Middle frontal gyrus (tissue), 1 donor: ENCODE data around the gene SLC25A3.
"Not testable (repeated sequence)": the region's sequence is repeated elsewhere in the genome, so short reads cannot be mapped to it uniquely, and the experiment has no call there.

Source experiments
- DNase-seq: peaks from one replicate; pipeline ENCODE4 v3.0.0-alpha.2; 2015; ENCODE audit warnings: low spot score; ENCODE audit errors: extremely low spot score

SLC25A3 gene

DNA sequence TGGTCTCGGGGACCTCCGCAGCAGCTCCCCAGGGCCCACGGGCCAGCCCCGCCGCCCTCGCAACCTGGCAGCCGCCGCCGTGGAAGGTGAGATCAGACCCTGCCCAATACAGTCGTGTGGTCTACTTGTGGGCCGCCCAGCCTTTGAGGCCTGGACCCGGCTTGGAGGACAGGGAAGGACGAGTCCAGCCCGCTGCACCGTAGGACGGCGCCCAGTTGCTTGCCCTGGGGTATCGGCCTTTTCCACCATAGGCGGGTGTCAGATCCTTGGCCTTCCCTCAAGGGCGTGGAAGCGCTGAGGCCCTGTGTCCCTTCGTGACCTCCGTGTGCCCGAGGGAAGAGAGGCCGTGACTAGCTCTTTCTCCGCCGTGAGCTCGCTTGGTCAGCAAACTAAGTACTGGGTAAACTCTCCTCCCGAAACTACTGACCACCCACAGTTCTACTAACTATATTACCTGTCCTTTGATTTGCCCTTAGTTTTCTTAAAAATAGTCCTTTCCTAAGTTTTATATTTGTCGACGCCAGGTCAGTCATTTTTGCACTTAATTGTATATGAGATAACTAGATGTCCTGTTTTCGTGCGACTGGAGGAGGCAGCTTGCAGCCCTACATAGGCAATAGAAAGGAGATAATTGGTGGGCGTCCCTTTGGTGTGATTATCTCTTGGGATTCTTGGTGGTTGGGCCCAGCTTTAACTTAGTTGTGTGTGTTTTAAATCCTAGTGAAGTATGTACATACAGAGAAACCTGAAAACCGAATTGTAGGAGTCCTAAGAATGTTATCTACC, 757 bp downstream of the SLC25A3 start:
- no peak for DNase-seq

DNA sequence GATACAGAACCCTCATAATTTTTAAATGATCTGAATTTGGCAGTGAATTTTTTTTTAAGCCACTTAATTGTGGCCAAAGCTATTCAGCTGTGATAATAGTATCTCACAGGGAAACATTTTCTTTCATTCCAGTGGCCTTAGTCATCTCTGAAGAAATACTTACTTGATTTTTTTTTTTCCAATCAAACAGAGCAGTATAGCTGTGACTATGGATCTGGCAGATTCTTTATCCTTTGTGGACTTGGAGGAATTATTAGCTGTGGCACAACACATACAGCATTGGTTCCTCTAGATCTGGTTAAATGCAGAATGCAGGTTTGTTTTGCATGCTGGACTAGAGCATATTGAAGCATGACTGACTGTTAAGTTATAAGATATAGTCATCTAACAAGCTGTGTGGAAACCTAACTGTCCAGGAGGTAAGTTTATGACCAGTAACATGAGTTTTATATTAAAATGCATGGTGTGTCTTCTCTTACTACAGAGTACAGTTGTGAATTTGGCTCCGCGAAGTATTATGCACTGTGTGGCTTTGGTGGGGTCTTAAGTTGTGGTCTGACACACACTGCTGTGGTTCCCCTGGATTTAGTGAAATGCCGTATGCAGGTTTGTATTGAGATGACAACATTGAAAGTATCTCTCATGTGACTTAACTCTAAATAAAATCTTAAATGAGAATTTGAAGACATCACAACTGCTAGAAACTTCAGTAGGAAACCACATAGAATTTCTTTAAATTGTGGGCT, 1.9 kb downstream of the SLC25A3 start:
- DNase-seq, result no peak

DNA sequence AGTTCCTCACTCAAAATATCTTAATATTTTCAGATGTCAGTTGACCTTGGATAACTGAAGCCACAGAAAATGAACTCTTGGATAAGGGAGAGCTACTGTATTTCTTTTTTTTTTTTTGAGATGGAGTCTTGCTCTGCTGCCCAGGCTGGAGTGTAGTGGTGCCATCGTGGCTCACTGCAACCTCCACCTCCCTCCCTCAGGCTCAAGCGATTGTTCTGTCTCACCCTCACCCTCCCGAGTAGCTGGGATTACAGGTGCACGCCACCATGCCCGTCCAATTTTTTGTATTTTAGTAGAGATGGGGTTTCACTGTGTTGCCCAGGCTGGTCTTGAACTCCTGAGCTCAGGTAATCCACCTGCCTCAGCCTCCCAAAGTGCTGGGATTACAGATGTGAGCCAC, 3.8 kb downstream of the SLC25A3 start:
- not testable (repeated sequence) for DNase-seq

DNA sequence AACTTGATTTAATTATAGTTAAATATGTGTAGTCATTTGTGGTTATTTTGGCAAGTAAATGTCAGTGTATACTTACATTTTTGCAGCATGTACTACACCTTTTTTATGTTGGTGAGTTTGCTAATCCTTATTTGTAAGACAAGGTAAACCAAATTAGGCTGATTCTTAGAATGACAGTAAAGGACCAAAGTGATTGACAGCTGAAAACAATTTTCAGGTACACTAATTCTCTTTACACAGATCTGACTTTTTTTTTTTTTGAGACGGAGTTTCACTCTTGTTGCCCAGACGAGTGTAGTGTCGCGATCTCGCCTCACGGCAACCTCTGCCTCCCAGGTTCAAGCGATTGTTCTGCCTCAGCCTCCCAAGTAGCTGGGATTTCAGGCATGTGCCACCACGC, 8.4 kb downstream of the SLC25A3 start:
- DNase-seq, result no peak

DNA sequence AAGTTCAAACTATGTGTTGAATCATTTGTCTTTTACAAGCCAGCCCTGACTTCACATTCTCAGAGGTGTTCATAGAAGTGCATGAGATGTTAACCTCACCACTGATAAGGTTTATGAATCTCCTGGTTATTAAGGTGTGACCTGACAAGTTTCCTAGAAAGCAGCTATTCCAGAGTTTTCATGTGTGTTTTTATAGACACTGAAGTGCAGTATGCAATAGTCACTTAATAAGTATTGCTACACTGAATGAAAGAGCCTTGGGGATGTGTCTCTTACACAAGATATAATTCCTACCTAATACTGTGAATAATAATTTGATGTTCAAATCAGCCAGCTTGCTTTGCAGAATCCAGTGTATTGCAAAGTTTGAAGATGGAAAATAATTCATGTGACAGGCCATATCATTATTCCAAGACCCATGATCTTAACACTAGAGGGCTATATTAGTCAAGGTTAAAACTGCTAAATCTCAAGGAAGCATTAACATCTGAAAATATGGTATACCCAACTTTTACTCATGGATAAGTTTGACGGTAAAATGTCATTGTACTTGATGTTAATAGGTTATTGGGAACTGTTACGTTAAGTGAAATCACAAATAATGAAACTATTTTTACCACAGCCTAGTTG, 13.0 kb downstream of the SLC25A3 start:
- no peak for DNase-seq

DNA sequence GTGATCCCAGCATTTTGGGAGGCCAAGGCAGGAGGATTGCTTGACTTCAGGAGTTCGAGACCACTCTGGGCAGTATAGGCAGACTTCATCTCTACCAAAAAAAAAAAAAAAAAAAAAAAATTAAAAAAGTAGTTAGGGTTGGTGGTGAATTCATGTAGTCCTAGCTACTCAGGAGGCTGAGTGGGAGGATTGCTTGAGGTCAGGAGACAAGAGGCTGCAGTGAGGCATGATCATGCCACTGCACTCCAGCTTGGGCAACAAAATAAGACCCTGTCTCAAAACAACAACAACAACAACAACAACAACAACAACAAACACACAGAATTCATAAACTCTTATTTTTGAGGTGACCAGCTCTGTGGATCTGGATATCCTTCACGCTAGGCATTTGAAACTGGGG, 17.1 kb downstream of the SLC25A3 start:
- DNase-seq, result no peak

DNA sequence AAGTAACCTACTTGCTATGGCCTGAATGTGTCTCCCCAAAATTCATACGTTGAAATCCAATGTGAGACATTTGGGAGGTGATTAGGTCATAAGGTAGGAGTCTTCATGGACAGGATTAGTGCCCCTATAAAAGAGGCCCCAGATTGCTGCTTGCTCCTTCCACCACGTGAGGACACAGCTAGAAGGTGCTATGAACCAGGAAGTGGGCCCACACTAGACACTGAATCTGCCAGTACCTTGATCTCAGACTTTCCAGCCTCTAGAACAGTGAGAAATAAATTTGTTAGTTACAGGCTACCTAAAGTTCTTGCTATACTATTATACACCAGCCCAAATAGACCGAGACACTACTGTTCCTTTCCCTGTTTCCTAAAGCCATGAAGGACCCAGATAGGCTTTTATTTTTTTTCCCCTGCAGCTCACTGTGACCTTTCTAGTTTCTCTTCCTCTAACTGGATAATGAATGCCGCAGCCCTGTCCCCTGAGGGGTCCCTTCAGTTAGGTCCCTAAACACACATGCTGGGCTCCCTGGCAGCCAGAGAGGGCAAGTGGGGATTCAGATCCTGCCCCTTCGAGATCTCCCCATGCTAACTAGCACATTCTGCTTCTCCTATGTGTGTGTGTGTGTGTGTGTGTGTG, 19.3 kb downstream of the SLC25A3 start:
- no peak for DNase-seq

DNA sequence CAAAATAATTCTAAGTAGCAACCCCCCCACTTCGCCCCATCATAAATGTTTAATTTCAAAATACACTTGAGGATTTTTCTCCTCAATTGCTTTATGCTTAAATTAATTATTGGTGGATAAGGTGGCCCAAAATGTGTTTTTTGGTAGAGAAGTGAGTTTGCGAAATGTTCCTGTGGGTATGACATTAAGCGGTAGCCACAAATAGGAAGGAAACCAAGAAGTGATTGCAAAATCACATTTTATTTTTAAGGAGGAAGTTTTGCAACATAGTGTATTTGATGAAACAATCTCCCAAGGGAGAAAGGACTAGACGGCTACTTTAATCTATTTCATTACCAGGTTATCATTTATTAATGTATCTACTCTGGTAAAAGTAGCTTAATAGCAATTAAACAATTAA, 25.5 kb downstream of the SLC25A3 start:
- no peak for DNase-seq

DNA sequence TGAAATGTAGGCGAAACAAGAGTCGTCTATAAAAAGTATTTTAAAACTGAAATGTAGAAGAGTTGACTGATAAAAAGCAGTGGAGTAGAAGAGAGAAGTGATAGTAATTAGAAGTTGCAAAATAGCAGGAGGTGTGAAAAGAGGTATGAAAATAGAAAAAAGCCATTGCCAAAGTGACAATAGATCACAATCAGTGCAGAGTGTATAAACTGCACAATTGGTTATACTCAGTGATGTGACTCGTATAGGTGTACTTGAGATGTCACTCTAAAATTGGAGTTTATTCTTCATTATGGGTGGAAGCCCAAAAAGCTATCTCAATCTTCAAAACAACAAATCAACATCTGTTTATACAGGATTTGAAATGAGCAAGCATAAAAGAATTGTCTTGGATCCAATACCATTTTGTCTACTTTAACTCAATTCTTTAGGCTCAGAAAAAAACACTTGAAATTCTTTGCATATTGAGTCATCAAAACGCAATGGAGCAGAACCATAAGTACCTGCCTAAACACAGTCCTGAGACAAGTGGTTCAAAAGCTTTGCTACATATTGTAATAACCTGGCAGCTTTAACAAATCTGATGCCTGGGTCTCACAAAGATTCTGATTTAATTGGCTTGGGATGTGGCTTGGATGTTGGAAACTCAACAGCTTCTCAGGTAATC, 42.3 kb downstream of the SLC25A3 start:
- DNase-seq, result no peak

DNA sequence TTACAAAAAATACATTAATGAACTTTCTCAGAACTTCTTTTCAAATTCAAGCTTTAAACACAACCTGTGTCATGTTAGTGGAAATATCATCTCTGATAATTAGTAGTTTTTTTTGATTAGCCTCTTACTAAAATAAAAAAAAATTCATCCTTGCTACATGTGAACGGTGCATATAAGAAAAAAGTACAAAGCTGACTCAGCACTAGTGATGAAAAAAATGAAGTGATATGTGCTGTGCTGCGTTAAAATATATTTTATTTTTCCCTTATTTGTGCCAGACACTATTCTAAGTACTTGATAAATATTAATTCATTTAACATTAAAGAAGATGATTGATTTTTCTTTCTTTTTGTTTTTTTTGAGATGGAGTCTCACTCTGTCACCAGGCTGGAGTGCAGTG, 43.6 kb downstream of the SLC25A3 start:
- no peak for DNase-seq

DNA sequence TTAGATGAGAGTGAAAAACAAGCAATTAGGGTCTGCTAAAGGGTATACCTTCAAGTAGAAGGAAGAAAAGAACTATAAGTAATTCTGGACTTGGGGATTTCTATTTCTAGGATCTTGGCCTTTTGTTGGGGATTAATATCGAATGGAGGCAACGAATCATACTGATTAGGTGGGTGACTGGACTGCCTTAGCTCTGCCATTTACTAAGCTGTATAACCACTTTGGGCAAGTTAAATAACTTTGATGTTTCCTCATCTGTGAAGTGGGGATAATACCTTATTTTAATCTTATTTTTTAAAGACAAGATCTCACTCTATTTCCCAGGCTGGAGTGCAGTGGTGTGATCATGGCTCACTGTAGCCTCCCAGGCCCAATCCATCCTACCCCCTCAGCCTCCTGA, 44.5 kb downstream of the SLC25A3 start:
- no peak for DNase-seq

DNA sequence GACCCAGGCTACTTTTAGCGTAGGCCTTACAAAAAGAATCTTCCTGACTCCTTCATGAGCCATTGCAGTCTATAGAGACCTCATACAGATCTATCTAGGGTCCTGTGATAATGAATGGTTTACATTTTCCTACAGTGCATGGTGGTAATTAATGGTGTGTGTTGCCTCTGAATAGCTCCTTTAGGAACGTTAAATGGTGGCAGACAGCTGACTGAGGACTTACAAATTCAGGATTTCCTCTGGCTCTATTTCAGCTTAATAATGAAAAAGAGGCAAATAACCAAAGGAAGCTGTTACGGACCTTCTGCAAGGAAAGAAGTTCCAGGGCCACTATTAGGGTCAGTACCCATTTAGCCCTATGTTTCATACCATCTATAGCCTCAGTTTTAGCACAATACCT, 46.0 kb downstream of the SLC25A3 start:
- no peak for DNase-seq

DNA sequence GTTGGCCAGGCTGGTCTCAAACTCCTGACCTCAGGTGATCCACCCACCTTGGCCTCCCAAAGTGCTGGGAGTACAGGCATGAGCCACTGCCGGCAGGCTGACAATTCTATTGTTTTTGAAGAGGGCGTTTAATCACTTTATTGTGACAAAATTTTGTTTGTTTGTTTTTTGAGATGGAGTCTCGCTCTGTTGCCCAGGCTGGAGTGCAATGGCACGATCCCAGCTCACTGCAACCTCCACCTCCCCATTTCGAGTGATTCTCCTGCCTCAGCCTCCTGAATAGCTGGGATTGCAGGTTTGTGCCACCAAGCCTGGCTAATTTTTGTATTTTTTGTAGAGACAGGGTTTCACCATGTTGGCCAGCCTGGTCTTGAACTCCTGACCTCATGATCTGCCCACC, 49.3 kb downstream of the SLC25A3 start:
- DNase-seq, result not testable (repeated sequence)

DNA sequence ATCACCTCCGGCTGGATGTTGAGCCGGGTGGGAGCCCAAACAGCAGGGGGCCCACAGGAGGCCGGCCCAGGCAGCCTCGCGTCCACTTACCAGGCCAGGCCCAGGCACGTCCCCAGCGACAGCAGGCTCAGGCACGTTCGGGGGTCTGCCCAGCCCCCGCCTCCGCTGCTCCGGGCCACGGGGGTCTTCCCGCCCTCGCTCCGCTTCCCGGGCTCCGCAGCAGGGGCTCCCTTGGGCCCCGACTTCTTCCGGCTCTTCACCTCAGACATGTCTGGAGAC, 50.9 kb downstream of the SLC25A3 start:
- no peak for DNase-seq

DNA sequence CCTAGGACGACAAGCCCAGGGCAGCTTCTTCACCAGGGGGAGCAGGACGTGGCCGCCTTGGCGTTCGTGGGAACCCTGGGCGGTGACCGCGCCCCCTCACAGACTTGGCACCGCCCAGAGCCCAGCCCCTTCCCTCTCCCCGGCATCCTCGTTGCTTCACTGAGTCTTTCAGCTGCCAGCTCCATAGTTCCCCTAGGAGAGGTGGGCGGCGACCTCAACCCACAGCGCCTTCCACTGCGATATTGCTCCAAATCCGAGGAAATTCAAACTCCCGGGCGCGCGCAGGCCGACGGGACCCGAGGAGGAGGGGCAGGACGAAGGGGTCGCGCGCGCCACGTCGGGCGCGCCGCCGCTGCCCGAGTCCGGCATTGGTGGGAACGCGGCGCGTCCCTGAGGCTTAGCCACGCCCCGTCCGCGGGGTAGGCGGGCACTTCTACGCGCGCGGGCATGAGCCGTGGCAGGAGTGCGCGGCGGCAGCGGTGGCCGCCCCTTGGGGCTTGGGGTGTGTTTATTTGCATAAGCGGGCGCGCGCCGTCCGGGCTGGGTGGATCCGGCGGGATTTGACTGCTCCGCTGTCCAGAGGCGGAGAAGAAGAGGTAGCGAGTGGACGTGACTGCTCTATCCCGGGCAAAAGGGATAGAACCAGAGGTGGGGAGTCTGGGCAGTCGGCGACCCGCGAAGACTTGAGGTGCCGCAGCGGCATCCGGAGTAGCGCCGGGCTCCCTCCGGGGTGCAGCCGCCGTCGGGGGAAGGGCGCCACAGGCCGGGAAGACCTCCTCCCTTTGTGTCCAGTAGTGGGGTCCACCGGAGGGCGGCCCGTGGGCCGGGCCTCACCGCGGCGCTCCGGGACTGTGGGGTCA, 51.5 kb downstream of the SLC25A3 start, which contains the start of the genes APAF1 and IKBIP:
TSS of gene APAF1 (plus strand) at position 579 of the 860 bp plus-strand sequence. CDS start 3,070 bp downstream, outside the sequence.
TSS of gene IKBIP (minus strand) at position 77 of the 860 bp plus-strand sequence. CDS start 87 bp downstream, outside the sequence.
- DNase-seq, result peak; percentile 96

DNA sequence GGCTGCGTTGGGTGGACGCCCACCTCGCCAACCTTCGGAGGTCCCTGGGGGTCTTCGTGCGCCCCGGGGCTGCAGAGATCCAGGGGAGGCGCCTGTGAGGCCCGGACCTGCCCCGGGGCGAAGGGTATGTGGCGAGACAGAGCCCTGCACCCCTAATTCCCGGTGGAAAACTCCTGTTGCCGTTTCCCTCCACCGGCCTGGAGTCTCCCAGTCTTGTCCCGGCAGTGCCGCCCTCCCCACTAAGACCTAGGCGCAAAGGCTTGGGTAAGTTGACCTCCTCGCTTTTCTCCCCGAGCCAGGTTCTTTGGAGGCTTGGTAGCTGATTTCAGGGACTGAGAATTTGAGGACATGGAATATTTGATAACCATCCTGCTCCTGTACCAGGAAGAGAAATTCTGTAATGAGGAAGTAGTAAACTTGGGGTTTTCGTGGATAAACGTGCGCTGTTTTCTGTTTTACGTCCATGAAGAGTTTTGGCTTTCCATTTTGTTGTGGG, 52.1 kb downstream of the SLC25A3 start:
- no peak for DNase-seq

DNA sequence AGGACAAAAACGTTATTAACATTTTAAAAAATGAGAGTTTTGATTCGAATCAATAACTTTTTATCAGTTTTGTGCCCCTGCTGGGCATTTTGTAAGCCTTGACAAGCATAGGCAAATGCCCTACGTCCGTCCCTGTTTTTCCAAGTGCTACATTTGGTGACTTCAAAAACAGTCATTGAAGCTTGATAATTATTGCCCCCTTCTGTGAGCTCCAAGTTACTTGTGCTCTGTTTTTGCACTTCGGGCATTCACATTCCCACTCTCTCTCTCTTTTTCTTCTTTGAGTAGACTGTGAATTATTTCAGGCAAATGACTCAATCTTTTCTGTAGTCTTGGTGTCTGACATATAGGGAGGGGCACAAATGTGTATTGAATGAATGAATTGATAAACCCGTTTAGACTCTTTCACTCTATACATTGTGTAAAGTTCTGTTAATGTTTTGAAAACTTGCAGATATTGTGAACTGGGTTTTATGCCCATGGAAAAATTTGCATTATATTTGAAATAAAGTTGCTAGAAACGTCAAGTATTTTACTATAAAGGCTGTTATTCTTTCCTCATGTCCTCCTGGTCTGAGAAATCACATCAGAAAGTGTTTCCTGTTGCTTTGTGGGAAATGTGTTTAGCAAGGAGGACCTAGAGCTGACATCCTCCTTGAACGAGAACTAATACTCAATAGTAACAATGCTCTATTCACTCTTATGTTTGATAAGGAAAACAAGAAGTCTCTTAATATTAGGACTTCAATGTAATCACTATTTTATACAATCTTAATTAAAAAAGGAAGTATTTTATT, 53.0 kb downstream of the SLC25A3 start:
- no peak for DNase-seq

DNA sequence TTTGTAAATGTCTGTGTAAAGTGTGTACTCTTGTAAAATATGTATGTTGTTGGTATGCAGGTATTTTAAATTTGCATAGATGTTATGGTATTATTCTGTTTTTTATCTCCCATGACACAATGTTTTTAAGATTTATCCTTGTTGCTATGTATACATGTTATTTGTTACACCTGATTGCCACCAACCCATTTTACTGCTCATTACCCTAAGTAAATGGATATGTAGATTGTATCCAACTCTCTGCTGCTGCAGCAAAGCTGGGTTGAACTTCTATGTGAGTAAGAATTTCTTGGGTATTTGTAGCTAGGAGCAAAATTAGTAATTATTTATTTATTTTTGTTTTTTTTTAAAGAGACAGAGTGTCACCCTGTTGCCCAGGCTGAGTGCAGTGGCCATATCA, 57.8 kb downstream of the SLC25A3 start:
- no peak for DNase-seq

DNA sequence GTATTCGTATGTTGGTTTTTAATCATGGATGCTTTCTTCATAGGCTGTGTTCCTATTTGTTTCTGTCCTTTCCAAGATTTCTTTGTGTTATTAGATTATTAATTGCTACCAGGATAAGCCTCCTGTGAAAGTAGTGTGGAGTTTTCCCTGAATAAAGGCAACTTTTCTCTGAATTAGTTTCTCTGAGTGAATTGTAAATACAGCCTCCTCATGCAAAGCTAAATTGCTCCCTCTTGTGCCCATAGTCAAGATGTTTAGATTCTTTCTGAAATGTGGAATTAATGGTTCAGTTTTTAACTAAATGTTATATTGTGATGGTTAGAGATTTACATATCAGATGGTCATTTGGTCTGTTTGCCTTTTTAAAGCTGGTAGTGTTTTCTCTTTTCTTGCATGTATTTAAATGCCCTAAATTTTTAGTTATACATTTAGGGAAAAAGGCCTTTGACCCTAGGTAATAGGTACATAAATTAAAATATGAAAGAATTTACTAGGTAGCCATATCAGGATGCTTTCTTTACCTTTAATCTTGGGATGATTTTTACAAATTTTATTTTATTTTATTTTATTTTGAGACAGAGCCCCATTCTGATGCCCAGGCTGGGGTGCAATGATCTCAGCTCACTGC, 60.5 kb downstream of the SLC25A3 start:
- peak; percentile 35 for DNase-seq
